ENCODE measurements around the gene MRO.

GRCh38 chr18:50751490-50751889, 68.3 kb downstream of the MRO start:
- TF ChIP-seq CTCF (IDR thresholded peaks at IDR 0.05) (no peak), POLR2A (IDR thresholded peaks at IDR 0.05) (no peak)
